Ovary (tissue), 9 donors: ENCODE data around the gene DPY19L3. TPM values are rescaled to one million over a fixed set of nuclear protein-coding genes. Genes with fewer than 3 reads are reported as not detected.

ENCODE experiments used
- DNase-seq, 5 donors: peaks; one replicate each; pipeline ENCODE4 v3.0.0-alpha.2; 2019 to 2020
- H3K27ac ChIP-seq, 2 donors: fragments of 200-600 bp; one replicate each; pipeline versions ENCODE4 v1.5.1 to v1.8.0; 2019 to 2022
- H3K27me3 ChIP-seq: fragments of 200-600 bp; one replicate; pipeline ENCODE4 v1.8.0; 2022
- H3K36me3 ChIP-seq: fragments of 200-600 bp; sonication (generic); one replicate; pipeline ENCODE4 v1.5.1; 2019
- H3K4me1 ChIP-seq: one replicate; pipeline ENCODE4 v1.8.1; 2013; ENCODE audit warnings: mild to moderate bottlenecking, moderate library complexity; ENCODE audit not compliant: insufficient read depth
- H3K4me3 ChIP-seq: fragments of 200-600 bp; sonication (generic); one replicate; pipeline ENCODE4 v1.5.1; 2017
- H3K9me3 ChIP-seq, 2 donors: fragments of 200-600 bp in 1 of 2; sonication (generic) in 1 of 2; one replicate each; pipeline versions ENCODE4 v1.5.1 to v1.8.1; 2013 to 2019; ENCODE audit warnings: mild to moderate bottlenecking in 1 of 2, moderate library complexity in 1 of 2
- CTCF ChIP-seq, 3 donors: fragments of 450-650 bp in 2 of 3; fragments of 200-600 bp in 1 of 3; IDR thresholded peaks; one replicate each; pipeline versions ENCODE4 v1.5.1 to v1.8.0; 2016 to 2022; ENCODE audit warnings: antibody characterized with exemption in 3 of 3, mild to moderate bottlenecking in 1 of 3
- EP300 ChIP-seq: sonication (generic); formaldehyde crosslinking; IDR thresholded peaks from one replicate; pipeline ENCODE4 v1.6.1; 2017; ENCODE audit warnings: antibody characterized with exemption
- POLR2A ChIP-seq: fragments of 450-650 bp; IDR thresholded peaks from one replicate; pipeline ENCODE4 v1.6.1; 2017; ENCODE audit warnings: antibody characterized with exemption, mild to moderate bottlenecking, moderate library complexity
- WGBS, 3 donors: extraction: QIAGEN DNeasy Blood & Tissue Kit in 1 of 3; methylation state at CpG; one replicate each; pipeline versions ENCODE4 v1.1.5 to v1.1.7; 2013 to 2017; 5-methylcytosine and 5-hydroxymethylcytosine counted together
- intact Hi-C, 4 donors: fragments of 100-400 bp; cut with DNase I; formaldehyde crosslinking; loops; one replicate each; pipeline versions ENCODE4 v1.11.0 to v1.15.1; 2022 to 2023
- polyA plus RNA-seq, 2 donors: library from polyadenylated mRNA; stranded (reverse); fragments of 200-250 nt in 1 of 2; fragments of 350-450 nt in 1 of 2; fragmentation: Illumina TruSeq in 1 of 2; extraction: RNeasy Lipid Tissue Mini Kit (QIAGEN cat#74804) in 1 of 2; gene quantifications; one replicate each; pipeline ENCODE4 v1.2.3, GENCODE V29; 2013 to 2014
- total RNA-seq, 7 donors: library from RNA; depleted of rRNA in 2 of 7; stranded (reverse); fragments of >200 nt in 2 of 7; fragmentation: NEBNext Ultra II Directional in 3 of 7; extraction: Animal tissue kit (Norgen Biotek cat#: 25700) in 3 of 7; gene quantifications; one replicate each; pipeline versions ENCODE4 v1.1.0 to v1.2.4, GENCODE V29; 2016 to 2023
- donor health status: DM: no; HTN: no; CAD: no; lungs with moderate emphysema.
- donor health status: DM: no; HTN: no; CAD: no.
- donor health status: Bipolar disorder and iron deficiency.
- donor health status: DM: yes; HTN: yes; CAD: no.
- donor health status: DM: no; HTN: no; CAD: no.
- donor health status: DM: yes; HTN: yes; CAD: no.

DPY19L3 gene
- total and polyA plus RNA-seq, 9 donors: 9.6 to 49.8 (median 43.9) TPM

- no peaks in the 10 kb centered on the region for H3K9me3 ChIP-seq
- TF ChIP-seq CTCF (IDR thresholded peaks at IDR 0.05) (no peak), POLR2A (no peak), EP300 (no peak)
- DNase-seq: no peak
- no peaks in the 10 kb centered on the region for H3K27me3 ChIP-seq
- H3K27ac ChIP-seq: no peak overlapping the region
- no peak overlapping the region for H3K4me3 ChIP-seq
- H3K4me1 ChIP-seq: no peaks in the 10 kb centered on the region
- WGBS, 3 donors: 91 to 93% (median 93%) methylated on average over 9 of the region's 9 CpGs
- intact Hi-C loops: no loop called here
- no peaks in the 10 kb centered on the region for H3K36me3 ChIP-seq
Observed at GRCh38 chr19:32359581-32359980, 46.0 kb upstream of the DPY19L3 start.

GRCh38 chr19:32361574-32362317 is 43.8 kb upstream of the DPY19L3 start:
- Histone ChIP-seq H3K9me3 (no peaks in the 10 kb centered on the region), H3K4me1 (no peaks in the 10 kb centered on the region), H3K36me3 (no peaks in the 10 kb centered on the region), H3K27me3 (no peaks in the 10 kb centered on the region), H3K27ac (no peak overlapping the region), H3K4me3 (no peak overlapping the region)
- intact Hi-C loops: no loop called here
- 92 to 94% (median 93%) methylated on average over 9 of the region's 9 CpGs for WGBS, 3 donors
- no peak for DNase-seq
- TF ChIP-seq POLR2A: no peak
- TF ChIP-seq EP300: no peak
- no peak for TF ChIP-seq CTCF (IDR thresholded peaks at IDR 0.05)

GRCh38 chr19:32362318-32362691 is 43.3 kb upstream of the DPY19L3 start:
- no peak for TF ChIP-seq POLR2A
- no peak for TF ChIP-seq EP300
- no peak for TF ChIP-seq CTCF (IDR thresholded peaks at IDR 0.05)
- Histone ChIP-seq H3K36me3 (no peaks in the 10 kb centered on the region), H3K4me3 (no peak overlapping the region), H3K27me3 (no peaks in the 10 kb centered on the region), H3K9me3 (no peaks in the 10 kb centered on the region), H3K27ac (no peak overlapping the region), H3K4me1 (no peaks in the 10 kb centered on the region)
- intact Hi-C loops: no loop called here
- 77 to 79% (median 78%) methylated on average over 5 of the region's 5 CpGs for WGBS, 3 donors
- no peak for DNase-seq

- intact Hi-C loops: no loop called here
- no peaks in the 10 kb centered on the region for H3K4me1 ChIP-seq
- H3K27me3 ChIP-seq: no peaks in the 10 kb centered on the region
- no peak for DNase-seq
- H3K27ac ChIP-seq: no peak overlapping the region
- H3K9me3 ChIP-seq: no peaks in the 10 kb centered on the region
- no peak for TF ChIP-seq CTCF (IDR thresholded peaks at IDR 0.05)
- no peak for TF ChIP-seq POLR2A
- TF ChIP-seq EP300: no peak
- WGBS, 3 donors: 54 to 76% (median 69%) methylated on average over 3 of the region's 3 CpGs
- H3K4me3 ChIP-seq: no peak overlapping the region
- no peaks in the 10 kb centered on the region for H3K36me3 ChIP-seq
Observed at GRCh38 chr19:32363175-32363574, 42.4 kb upstream of the DPY19L3 start.
